GM19463 (cell line): ENCODE data around the gene GLB1L2.

Experiments used
- ATAC-seq: cut with Tn5 transposase; IDR thresholded peaks from one replicate; pipeline ENCODE4 v1.9.1; 2021; ENCODE audit warnings: mild to moderate bottlenecking, moderate library complexity; ENCODE audit not compliant: unreplicated experiment

The GLB1L2 gene

GRCh38 chr11:134383576-134384221 lies 51.9 kb downstream of the GLB1L2 start:
- ATAC-seq: no peak

- no peak for ATAC-seq
Observed at GRCh38 chr11:134384406-134384805, 52.6 kb downstream of the GLB1L2 start.

GRCh38 chr11:134385171-134385570 lies 53.4 kb downstream of the GLB1L2 start:
- ATAC-seq: no peak

- no peak for ATAC-seq
Observed at GRCh38 chr11:134385774-134386565, 54.2 kb downstream of the GLB1L2 start.

- ATAC-seq: no peak
Observed at GRCh38 chr11:134386945-134387344, 55.2 kb downstream of the GLB1L2 start.

- ATAC-seq: no peak
Observed at GRCh38 chr11:134387501-134387900, 55.7 kb downstream of the GLB1L2 start.

- no peak for ATAC-seq
Observed at GRCh38 chr11:134388590-134388989, 56.8 kb downstream of the GLB1L2 start.

GRCh38 chr11:134389464-134390180 lies 57.8 kb downstream of the GLB1L2 start:
- no peak for ATAC-seq

- no peak for ATAC-seq
Observed at GRCh38 chr11:134390706-134391569, 59.1 kb downstream of the GLB1L2 start.

GRCh38 chr11:134391656-134392055 lies 59.9 kb downstream of the GLB1L2 start:
- no peak for ATAC-seq

GRCh38 chr11:134392953-134393615 lies 61.3 kb downstream of the GLB1L2 start:
- ATAC-seq: no peak

GRCh38 chr11:134393638-134394037 lies 61.9 kb downstream of the GLB1L2 start:
- no peak for ATAC-seq

GRCh38 chr11:134394311-134394710 lies 62.5 kb downstream of the GLB1L2 start:
- no peak for ATAC-seq

GRCh38 chr11:134395002-134395401 lies 63.2 kb downstream of the GLB1L2 start:
- no peak for ATAC-seq

- ATAC-seq: no peak
Observed at GRCh38 chr11:134397304-134398078, 65.7 kb downstream of the GLB1L2 start.

- ATAC-seq: no peak
Observed at GRCh38 chr11:134398079-134398444, 66.3 kb downstream of the GLB1L2 start.

- no peak for ATAC-seq
Observed at GRCh38 chr11:134398644-134399292, 67.0 kb downstream of the GLB1L2 start.

GRCh38 chr11:134399293-134399654 lies 67.5 kb downstream of the GLB1L2 start:
- ATAC-seq: no peak

GRCh38 chr11:134399996-134400395 lies 68.2 kb downstream of the GLB1L2 start:
- ATAC-seq: no peak
